NB4 (cell line): ENCODE measurements around the gene FAM200C.

Experiments
- CTCF ChIP-seq: IDR thresholded peaks from one replicate; pipeline ENCODE4 v1.5.1; 2012; ENCODE audit warnings: low read depth, low read length
- POLR2A ChIP-seq: IDR thresholded peaks from 2 replicates; pipeline ENCODE4 v1.6.1; 2011; ENCODE audit warnings: mild to moderate bottlenecking; ENCODE audit not compliant: insufficient read length; ENCODE audit errors: extremely low read depth

- TF ChIP-seq CTCF (no peak), POLR2A (no peak)
Observed at GRCh38 chr5:160357861-160358411, 41.9 kb downstream of the FAM200C start.
